ENCODE measurements around the gene HYAL3. TPM values are rescaled to one million over a fixed set of nuclear protein-coding genes. Genes with fewer than 3 reads are reported as not detected.

The HYAL3 gene
- total and polyA plus RNA-seq, 2 of the 13 experiments (the other 11 are each of a cell fraction or from before 2014, with no cell fraction given) = 5.5 to 10.4 TPM

DNA sequence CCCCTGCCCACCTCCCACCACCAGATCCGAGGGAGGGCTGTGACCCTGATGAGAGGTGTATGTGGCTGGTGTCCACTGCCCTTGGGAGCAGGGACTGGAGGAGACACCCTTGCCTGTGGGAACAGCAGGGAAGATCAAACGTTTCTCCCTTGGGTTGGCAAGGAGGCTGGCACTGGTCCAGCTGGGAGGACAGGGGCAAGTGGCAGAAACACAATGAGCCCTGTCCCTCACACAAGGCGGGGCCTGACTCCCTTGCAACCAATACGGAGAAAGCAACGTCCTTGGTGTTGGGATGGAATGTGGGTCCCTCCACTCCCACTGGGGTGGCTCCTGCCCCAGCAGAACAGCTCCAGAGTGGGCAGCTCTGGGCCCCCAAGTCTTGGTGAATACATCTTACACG is 18.1 kb upstream of the HYAL3 start:
- H3K36me3 ChIP-seq (replicated peaks in 1 of 2; ENCODE audit: control insufficient read depth in 1 of 2, insufficient read depth in 2 of 2, low read length in 2 of 2) = peaks cover 16 to 32% of the 10 kb centered on the region in 2 experiments
- no peak overlapping the region for H2AFZ ChIP-seq (ENCODE audit: low read length)
- peaks cover 50% of the 10 kb centered on the region for H3K4me1 ChIP-seq (ENCODE audit: insufficient read depth, low read length)
- intact Hi-C loops (cut with micrococcal nuclease; ENCODE audit: unreplicated experiment) = no loop called here
- no peak for FAIRE-seq
- H3K27me3 ChIP-seq (ENCODE audit: control insufficient read depth in 1 of 2, insufficient read depth in 2 of 2, low read length in 2 of 2) = no peaks in the 10 kb centered on the region; a peak in 1 of 5 replicates
- ATAC-seq = no peak
- POLR2A ChIA-PET = interaction anchor here (1.3 to 13.0 kb wide), 4 partner anchors 11 to 25 kb away, joined by 3 to 222 read pairs (median 6); partner anchors contain the start of genes HYAL1, HYAL3, IFRD2 and NAA80
- H3K4me2 ChIP-seq (ENCODE audit: low read depth, low read length) = no peak overlapping the region
- BruUV-seq (replicated peaks) = no TSS peak
- peaks cover 25% of the 10 kb centered on the region for H3K79me2 ChIP-seq (ENCODE audit: insufficient read depth, low read length)
- H4K20me1 ChIP-seq (ENCODE audit: insufficient read depth, low read length) = no peaks in the 10 kb centered on the region
- no peak overlapping the region for H3K27ac ChIP-seq (ENCODE audit: extremely low read length, insufficient read depth, low read length)
- H3K9me3 ChIP-seq (ENCODE audit: low read length) = no peaks in the 10 kb centered on the region
- 70% methylated on average over 5 of the region's 6 CpGs for WGBS (ENCODE audit: low lambda C conversion rate)
- in situ Hi-C loops (cut with HindIII; ENCODE audit: extremely low pct_ligation_motif_present, low pct_unique_long_range_greater_than_20kb) = no loop called here
- CTCF ChIA-PET (ENCODE audit: low intra/inter-chr PET ratio, low total read pairs) = no interaction called here
- TF ChIP-seq FOXO4 (CRISPR knock-in tag; conservative IDR thresholded peaks at IDR 0.05) = 0 out of 2 replicates have a peak, but pooled peaks have one; percentile 23
- no peak for TF ChIP-seq ZNF75D (CRISPR knock-in tag; IDR thresholded peaks at IDR 0.05; ENCODE audit: borderline replicate concordance)
- DNase-seq (ENCODE audit: low spot score) = no peak
- no peak overlapping the region for H3K9ac ChIP-seq (ENCODE audit: insufficient read depth, low read depth, low read length)
- no peak overlapping the region for H3K4me3 ChIP-seq (replicated peaks in 1 of 3; ENCODE audit: insufficient read depth in 1 of 3, low read depth in 2 of 3, low read length in 3 of 3)

- Histone ChIP-seq H4K20me1 (ENCODE audit: insufficient read depth, low read length) (no peaks in the 10 kb centered on the region), H3K4me3 (replicated peaks in 1 of 3; ENCODE audit: insufficient read depth in 1 of 3, low read depth in 2 of 3, low read length in 3 of 3) (no peak overlapping the region), H3K36me3 (replicated peaks in 1 of 2; ENCODE audit: control insufficient read depth in 1 of 2, insufficient read depth in 2 of 2, low read length in 2 of 2) (peaks cover 16 to 32% of the 10 kb centered on the region in 2 experiments), H3K9me3 (ENCODE audit: low read length) (no peaks in the 10 kb centered on the region), H3K4me2 (ENCODE audit: low read depth, low read length) (no peak overlapping the region), H3K4me1 (ENCODE audit: insufficient read depth, low read length) (peaks cover 45% of the 10 kb centered on the region), H3K27me3 (ENCODE audit: control insufficient read depth in 1 of 2, insufficient read depth in 2 of 2, low read length in 2 of 2) (no peaks in the 10 kb centered on the region; a peak in 1 of 5 replicates), H3K79me2 (ENCODE audit: insufficient read depth, low read length) (peaks cover 25% of the 10 kb centered on the region), H3K9ac (ENCODE audit: insufficient read depth, low read depth, low read length) (no peak overlapping the region), H3K27ac (ENCODE audit: extremely low read length, insufficient read depth, low read length) (no peak overlapping the region), H2AFZ (ENCODE audit: low read length) (no peak overlapping the region)
- FAIRE-seq (no peak), ATAC-seq (no peak), DNase-seq (ENCODE audit: low spot score) (no peak)
- CTCF ChIA-PET (ENCODE audit: low intra/inter-chr PET ratio, low total read pairs) = no interaction called here
- POLR2A ChIA-PET = interaction anchor here (1.3 to 13.0 kb wide), 2 partner anchors 11 to 16 kb away, joined by 3 to 222 read pairs; partner anchors contain the start of genes HYAL1, HYAL3, NAA80 and TUSC2
- intact Hi-C loops (cut with micrococcal nuclease; ENCODE audit: unreplicated experiment) (no loop called here), in situ Hi-C loops (cut with HindIII; ENCODE audit: extremely low pct_ligation_motif_present, low pct_unique_long_range_greater_than_20kb) (no loop called here)
- no TSS peak for BruUV-seq (replicated peaks)
- WGBS (ENCODE audit: low lambda C conversion rate) = 91% methylated on average over 7 of the region's 9 CpGs
- TF ChIP-seq DMAP1 (CRISPR knock-in tag; IDR thresholded peaks at IDR 0.05) = no peak
- TF ChIP-seq ZNF790 (CRISPR knock-in tag; IDR thresholded peaks at IDR 0.05; ENCODE audit: borderline replicate concordance) = no peak
- no peak for TF ChIP-seq PTBP1 (IDR thresholded peaks at IDR 0.05; ENCODE audit: low read depth, low read length, poor library complexity, severe bottlenecking)
- no peak for TF ChIP-seq SUZ12 (IDR thresholded peaks at IDR 0.05; ENCODE audit: low read depth, low read length)
- TF ChIP-seq, protein P1, sequence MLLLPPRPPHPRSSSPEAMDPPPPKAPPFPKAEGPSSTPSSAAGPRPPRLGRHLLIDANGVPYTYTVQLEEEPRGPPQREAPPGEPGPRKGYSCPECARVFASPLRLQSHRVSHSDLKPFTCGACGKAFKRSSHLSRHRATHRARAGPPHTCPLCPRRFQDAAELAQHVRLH (CRISPR knock-in tag; IDR thresholded peaks at IDR 0.05; ENCODE audit: borderline replicate concordance, low read depth) = no peak
- TF ChIP-seq, protein P2, sequence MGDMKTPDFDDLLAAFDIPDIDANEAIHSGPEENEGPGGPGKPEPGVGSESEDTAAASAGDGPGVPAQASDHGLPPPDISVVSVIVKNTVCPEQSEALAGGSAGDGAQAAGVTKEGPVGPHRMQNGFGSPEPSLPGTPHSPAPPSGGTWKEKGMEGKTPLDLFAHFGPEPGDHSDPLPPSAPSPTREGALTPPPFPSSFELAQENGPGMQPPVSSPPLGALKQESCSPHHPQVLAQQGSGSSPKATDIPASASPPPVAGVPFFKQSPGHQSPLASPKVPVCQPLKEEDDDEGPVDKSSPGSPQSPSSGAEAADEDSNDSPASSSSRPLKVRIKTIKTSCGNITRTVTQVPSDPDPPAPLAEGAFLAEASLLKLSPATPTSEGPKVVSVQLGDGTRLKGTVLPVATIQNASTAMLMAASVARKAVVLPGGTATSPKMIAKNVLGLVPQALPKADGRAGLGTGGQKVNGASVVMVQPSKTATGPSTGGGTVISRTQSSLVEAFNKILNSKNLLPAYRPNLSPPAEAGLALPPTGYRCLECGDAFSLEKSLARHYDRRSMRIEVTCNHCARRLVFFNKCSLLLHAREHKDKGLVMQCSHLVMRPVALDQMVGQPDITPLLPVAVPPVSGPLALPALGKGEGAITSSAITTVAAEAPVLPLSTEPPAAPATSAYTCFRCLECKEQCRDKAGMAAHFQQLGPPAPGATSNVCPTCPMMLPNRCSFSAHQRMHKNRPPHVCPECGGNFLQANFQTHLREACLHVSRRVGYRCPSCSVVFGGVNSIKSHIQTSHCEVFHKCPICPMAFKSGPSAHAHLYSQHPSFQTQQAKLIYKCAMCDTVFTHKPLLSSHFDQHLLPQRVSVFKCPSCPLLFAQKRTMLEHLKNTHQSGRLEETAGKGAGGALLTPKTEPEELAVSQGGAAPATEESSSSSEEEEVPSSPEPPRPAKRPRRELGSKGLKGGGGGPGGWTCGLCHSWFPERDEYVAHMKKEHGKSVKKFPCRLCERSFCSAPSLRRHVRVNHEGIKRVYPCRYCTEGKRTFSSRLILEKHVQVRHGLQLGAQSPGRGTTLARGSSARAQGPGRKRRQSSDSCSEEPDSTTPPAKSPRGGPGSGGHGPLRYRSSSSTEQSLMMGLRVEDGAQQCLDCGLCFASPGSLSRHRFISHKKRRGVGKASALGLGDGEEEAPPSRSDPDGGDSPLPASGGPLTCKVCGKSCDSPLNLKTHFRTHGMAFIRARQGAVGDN (CRISPR knock-in tag; IDR thresholded peaks at IDR 0.05) = 0 out of 2 replicates have a peak, but pooled peaks have one; percentile 23
- TF ChIP-seq, protein P3, sequence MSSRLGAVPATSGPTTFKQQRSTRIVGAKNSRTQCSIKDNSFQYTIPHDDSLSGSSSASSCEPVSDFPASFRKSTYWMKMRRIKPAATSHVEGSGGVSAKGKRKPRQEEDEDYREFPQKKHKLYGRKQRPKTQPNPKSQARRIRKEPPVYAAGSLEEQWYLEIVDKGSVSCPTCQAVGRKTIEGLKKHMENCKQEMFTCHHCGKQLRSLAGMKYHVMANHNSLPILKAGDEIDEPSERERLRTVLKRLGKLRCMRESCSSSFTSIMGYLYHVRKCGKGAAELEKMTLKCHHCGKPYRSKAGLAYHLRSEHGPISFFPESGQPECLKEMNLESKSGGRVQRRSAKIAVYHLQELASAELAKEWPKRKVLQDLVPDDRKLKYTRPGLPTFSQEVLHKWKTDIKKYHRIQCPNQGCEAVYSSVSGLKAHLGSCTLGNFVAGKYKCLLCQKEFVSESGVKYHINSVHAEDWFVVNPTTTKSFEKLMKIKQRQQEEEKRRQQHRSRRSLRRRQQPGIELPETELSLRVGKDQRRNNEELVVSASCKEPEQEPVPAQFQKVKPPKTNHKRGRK (CRISPR knock-in tag; IDR thresholded peaks at IDR 0.05) = no peak
- TF ChIP-seq FOSL2 (CRISPR knock-in tag; IDR thresholded peaks at IDR 0.05) = peak; percentile 68
Measured at GRCh38 chr3:50316657-50317242, 17.5 kb upstream of the HYAL3 start.
